Activated T-cell treated with anti-CD3 and anti-CD28 coated beads for 4 hours (primary cell): Measurements from ENCODE around the gene TOX4.
"Not testable (repeated sequence)": the region's sequence is repeated elsewhere in the genome, so short reads cannot be mapped to it uniquely, and the experiment has no call there.

Source experiments
- DNase-seq: peaks from one replicate; pipeline ENCODE4 v3.0.0-alpha.2; 2020

TOX4 gene

GRCh38 chr14:21536418-21537089 is 59.6 kb downstream of the TOX4 start:
- no peak for DNase-seq

DNA sequence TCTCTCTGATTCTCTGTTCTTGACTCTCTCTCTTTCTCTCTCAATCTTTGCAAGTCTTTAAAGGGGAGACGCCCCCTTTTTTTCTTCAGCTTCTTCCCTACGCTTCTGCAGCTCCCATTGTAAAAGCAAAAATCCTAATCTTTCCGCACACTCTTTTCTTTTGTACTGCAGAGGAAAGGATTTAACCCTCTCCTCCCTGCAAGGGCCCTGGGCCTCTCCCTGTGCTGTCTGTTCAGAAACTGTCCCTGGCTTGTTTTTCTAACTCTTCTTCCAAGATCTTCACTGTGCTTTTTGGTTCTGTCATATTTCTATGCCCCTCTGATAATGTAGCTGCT is 60.1 kb downstream of the TOX4 start:
- DNase-seq, result no peak

DNA sequence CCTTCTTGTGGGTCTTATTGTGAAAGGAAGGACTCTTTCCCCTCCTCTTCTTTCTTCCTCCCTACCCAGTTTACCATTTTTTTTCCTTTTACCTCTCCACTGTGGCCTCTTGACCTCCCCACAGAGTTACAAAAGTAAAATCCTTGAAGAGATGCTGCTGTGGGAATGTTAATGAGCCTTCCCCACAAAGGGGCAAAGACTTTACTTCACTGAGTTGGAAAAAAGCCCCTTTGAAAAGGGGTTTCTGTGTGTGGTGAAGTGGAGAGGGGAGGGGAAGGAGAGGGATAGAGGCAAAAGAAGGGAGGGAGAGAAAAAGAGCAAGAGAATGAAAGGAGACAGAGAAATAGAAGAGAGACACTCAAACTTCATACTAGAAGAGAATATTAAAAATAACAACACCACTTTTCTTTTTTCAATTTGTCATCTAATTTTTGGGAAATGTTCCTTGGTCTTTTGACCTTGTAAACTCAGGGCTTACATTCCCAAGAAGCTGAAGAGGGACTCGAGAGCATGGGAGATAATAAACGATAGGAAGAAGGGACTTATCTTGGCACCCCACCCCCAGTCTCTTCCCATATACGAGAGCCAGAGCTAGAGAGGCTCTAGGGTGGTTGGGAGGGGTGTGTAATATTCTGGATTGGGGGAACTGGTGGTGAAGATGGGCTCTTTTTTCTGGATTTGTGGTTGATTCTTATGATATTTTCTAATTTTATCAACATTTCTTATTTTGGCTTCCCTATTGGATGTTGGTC is 62.4 kb downstream of the TOX4 start:
- no peak for DNase-seq

DNA sequence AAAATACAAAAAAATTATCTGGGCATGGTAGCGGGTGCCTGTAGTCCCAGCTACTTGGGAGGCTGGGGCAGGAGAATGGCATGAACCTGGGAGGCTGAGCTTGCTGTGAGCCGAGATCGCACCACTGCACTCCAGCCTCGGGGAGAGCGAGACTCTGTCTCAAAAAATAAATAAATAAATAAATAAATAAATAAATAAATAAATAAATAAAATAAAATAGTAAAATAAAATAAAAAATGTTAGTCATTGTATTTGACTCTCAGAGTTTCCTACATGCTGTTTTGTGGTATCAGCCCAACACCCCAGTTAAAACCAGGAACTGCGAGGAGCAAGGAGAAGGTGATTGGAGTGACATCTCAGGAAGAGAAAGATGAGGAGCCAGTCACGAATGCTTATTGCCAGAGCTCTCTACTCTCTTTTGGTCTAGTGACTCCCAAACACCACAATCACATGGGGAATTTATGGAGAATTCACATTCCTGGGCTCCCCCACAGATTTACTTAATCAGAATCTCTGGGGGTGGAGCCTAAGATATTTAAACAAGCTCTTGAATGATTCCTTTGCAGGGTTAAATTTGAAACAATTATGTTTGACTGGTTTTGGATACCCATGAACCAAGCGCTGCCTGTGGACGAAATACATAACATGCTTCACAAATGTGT is 64.5 kb downstream of the TOX4 start:
- DNase-seq, result no peak

DNA sequence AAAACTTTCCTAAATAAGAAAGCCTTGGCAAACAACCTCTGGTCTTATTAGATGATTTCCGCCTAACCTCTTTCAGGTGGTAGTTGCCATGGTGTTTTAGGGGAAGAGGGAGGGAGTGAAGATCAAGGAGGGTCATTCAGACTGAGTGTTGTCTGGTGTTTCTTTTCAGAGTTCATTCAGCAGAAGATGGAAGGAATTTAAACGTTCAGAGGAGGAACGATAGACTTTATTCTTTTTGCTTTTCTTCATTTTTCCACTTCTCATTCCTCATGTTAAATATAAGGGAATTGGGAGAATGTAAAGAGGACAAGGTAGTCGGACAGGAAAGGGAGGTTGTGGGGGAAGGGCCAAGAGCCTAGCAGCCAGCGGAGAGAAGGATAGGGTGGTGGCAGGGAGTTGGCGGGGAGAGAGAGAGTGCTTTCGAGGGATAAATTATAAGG is 66.5 kb downstream of the TOX4 start:
- no peak for DNase-seq

DNA sequence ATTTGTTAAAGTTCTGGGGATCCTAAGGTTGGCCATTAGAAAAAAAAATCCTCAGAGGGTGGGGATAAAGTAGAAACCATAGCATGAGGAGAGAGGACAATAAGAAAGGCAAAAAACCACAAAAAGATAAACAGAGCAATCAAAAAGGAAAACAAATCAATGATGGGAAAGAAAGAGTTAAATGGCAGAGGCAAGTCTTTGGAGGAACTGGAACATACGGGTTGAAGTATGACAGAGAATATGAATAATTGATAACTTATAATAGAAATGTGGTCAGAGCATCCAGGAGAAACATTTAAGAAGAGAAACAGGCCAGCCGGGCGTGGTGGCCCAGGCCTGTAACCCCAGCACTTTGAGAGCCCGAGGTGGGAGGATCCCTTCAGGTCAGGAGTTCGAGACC is 67.0 kb downstream of the TOX4 start:
- no peak for DNase-seq

DNA sequence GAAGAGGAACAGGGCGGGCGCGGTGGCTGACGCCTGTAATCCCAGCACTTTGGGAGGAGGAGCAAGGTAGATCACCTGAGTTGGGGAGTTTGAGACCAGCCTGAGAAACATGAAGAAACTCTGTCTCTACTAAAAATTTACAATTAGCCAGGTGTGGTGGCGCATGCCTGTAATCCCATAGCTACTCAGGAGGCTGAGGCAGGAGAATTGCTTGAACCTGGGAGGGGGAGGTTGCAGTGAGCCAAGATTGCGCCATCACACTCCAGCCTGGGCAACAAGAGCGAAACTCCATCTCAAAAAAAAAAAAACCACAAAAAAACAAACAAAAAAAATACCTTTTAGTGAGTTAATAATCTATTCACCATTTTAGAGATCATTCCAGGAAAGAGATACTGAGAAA is 67.6 kb downstream of the TOX4 start:
- DNase-seq, result not testable (repeated sequence)
